HFFc6 (cell line): Measurements from ENCODE around the gene GLT6D1. TPM values are rescaled to one million over a fixed set of nuclear protein-coding genes. Genes with fewer than 3 reads are reported as not detected.

Experiments
- DNase-seq: peaks from one replicate; pipeline ENCODE4 v3.0.0-alpha.2; 2018
- H3K27ac Mint-ChIP-seq: 2 replicates; pipeline ENCODE4 v1.8.0; 2020; ENCODE audit warnings: mild to moderate bottlenecking, mixed read lengths
- H3K27me3 Mint-ChIP-seq: 2 replicates; pipeline ENCODE4 v1.8.0; 2021; ENCODE audit warnings: mild to moderate bottlenecking, moderate library complexity, mixed read lengths; ENCODE audit not compliant: insufficient read depth
- H3K36me3 Mint-ChIP-seq: 2 replicates; pipeline ENCODE4 v1.8.0; 2021; ENCODE audit warnings: low read depth, mixed read lengths
- H3K4me1 Mint-ChIP-seq: 2 replicates; pipeline ENCODE4 v1.8.0; 2020; ENCODE audit warnings: low read depth, mixed read lengths
- H3K4me3 Mint-ChIP-seq: 2 replicates; pipeline ENCODE4 v1.8.0; 2020; ENCODE audit warnings: mild to moderate bottlenecking, moderate library complexity, mixed read lengths
- H3K9me3 Mint-ChIP-seq: 2 replicates; pipeline ENCODE4 v1.8.0; 2020; ENCODE audit warnings: mild to moderate bottlenecking, mixed read lengths
- total RNA-seq, 6 experiments: library from RNA; stranded (reverse); fragmentation: NEBNext Ultra II Directional; extraction: Animal tissue kit (Norgen Biotek cat#: 25700); gene quantifications; 2 replicates in 1 of 6; 3 replicates in 5 of 6; pipeline ENCODE4 v1.2.3, GENCODE V29; 2021
- TF ChIP-seq, protein P1 (sequence below): fragments of 200-600 bp; sonication (generic); IDR thresholded peaks from 2 replicates; pipeline ENCODE4 v1.5.0; 2021; ENCODE audit warnings: antibody characterized with exemption, mild to moderate bottlenecking

Gene GLT6D1
- total RNA-seq, 6 experiments from 2014 or later = not detected

DNA sequence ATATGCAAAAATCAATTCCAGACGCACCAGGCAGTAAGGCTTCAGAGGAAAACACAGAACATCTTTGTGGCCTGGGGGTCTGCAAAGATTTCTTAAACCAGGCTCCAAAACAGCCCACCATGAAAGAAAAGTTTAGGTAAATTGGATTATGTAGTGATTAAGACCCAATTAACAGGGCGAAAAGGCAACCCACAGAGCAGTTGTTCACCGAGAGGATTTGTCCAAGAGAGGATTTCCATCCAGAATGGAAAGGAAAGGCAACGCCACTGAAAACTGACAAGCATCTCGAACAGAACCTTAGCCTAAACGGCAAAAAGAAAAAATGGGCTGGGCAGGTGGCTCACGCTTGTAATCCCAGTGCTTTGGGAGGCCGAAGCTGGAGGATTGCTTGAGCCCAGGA lies 37.4 kb downstream of the GLT6D1 start:
- Mint-ChIP-seq H3K36me3 (no peaks in the 10 kb centered on the region), H3K4me1 (no peaks in the 10 kb centered on the region), H3K4me3 (no peak overlapping the region), H3K9me3 (no peaks in the 10 kb centered on the region), H3K27me3 (peaks cover 13% of the 10 kb centered on the region), H3K27ac (no peak overlapping the region)
- no peak for DNase-seq
- TF ChIP-seq, protein P1, sequence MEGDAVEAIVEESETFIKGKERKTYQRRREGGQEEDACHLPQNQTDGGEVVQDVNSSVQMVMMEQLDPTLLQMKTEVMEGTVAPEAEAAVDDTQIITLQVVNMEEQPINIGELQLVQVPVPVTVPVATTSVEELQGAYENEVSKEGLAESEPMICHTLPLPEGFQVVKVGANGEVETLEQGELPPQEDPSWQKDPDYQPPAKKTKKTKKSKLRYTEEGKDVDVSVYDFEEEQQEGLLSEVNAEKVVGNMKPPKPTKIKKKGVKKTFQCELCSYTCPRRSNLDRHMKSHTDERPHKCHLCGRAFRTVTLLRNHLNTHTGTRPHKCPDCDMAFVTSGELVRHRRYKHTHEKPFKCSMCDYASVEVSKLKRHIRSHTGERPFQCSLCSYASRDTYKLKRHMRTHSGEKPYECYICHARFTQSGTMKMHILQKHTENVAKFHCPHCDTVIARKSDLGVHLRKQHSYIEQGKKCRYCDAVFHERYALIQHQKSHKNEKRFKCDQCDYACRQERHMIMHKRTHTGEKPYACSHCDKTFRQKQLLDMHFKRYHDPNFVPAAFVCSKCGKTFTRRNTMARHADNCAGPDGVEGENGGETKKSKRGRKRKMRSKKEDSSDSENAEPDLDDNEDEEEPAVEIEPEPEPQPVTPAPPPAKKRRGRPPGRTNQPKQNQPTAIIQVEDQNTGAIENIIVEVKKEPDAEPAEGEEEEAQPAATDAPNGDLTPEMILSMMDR = no peak

- H3K36me3 Mint-ChIP-seq = no peaks in the 10 kb centered on the region
- H3K4me1 Mint-ChIP-seq = no peaks in the 10 kb centered on the region
- peaks cover 9% of the 10 kb centered on the region for H3K27me3 Mint-ChIP-seq
- no peaks in the 10 kb centered on the region for H3K9me3 Mint-ChIP-seq
- no peak overlapping the region for H3K27ac Mint-ChIP-seq
- TF ChIP-seq, protein P1 = no peak
- no peak overlapping the region for H3K4me3 Mint-ChIP-seq
- no peak for DNase-seq
Measured at GRCh38 chr9:135600296-135600817, 39.0 kb downstream of the GLT6D1 start.

DNA sequence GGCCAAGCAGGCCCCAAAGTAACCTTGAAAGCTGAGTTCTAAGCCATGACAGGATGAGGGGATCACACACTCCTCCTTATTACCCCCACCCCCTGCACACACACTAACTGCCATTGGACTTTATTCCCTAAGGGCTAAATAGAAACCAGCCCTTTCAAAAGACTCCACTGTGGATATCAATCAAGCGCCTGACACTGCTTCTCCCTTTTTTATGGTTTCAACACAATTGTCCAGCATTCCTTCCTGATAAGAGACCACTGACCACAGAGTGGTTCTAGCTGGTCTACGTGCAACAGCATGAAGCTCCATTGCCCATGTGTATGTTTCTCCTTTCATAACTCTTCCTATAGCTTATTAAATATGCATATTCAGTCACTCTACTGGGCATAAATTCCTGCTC lies 43.1 kb downstream of the GLT6D1 start:
- H3K9me3 Mint-ChIP-seq = no peaks in the 10 kb centered on the region
- H3K36me3 Mint-ChIP-seq = no peaks in the 10 kb centered on the region
- H3K27me3 Mint-ChIP-seq = peaks cover 9% of the 10 kb centered on the region
- TF ChIP-seq, protein P1 = no peak
- no peak overlapping the region for H3K27ac Mint-ChIP-seq
- DNase-seq = no peak
- no peak overlapping the region for H3K4me3 Mint-ChIP-seq
- no peaks in the 10 kb centered on the region for H3K4me1 Mint-ChIP-seq

- Mint-ChIP-seq H3K27ac (no peak overlapping the region), H3K4me3 (no peak overlapping the region), H3K36me3 (no peaks in the 10 kb centered on the region), H3K9me3 (peaks cover 8% of the 10 kb centered on the region; the same call in 1 of the 2 replicates), H3K27me3 (peaks cover 4% of the 10 kb centered on the region), H3K4me1 (no peaks in the 10 kb centered on the region)
- TF ChIP-seq, protein P1 = no peak
- DNase-seq = no peak
Measured at GRCh38 chr9:135592625-135593024, 46.7 kb downstream of the GLT6D1 start.

- Mint-ChIP-seq H3K4me1 (no peaks in the 10 kb centered on the region), H3K4me3 (no peak overlapping the region), H3K36me3 (no peaks in the 10 kb centered on the region), H3K27ac (no peak overlapping the region), H3K27me3 (peaks cover 3% of the 10 kb centered on the region), H3K9me3 (peaks cover 8% of the 10 kb centered on the region; the same call in 1 of the 2 replicates)
- TF ChIP-seq, protein P1 = no peak
- no peak for DNase-seq
Measured at GRCh38 chr9:135592331-135592590, 47.1 kb downstream of the GLT6D1 start.
